Activated naive CD8-positive, alpha-beta T cell treated with anti-CD3 and anti-CD28 coated beads for 36 hours (primary cell): Measurements from ENCODE around the gene RGS3. TPM values are rescaled to one million over a fixed set of nuclear protein-coding genes. Genes with fewer than 3 reads are reported as not detected.

Source experiments
- DNase-seq: peaks from one replicate; pipeline ENCODE4 v3.0.0; 2021
- H3K27ac Mint-ChIP-seq: one replicate; pipeline ENCODE4 v1.8.0; 2022; ENCODE audit warnings: mild to moderate bottlenecking, moderate library complexity, mixed read lengths
- H3K27me3 Mint-ChIP-seq: one replicate; pipeline ENCODE4 v1.8.0; 2022; ENCODE audit warnings: mild to moderate bottlenecking, mixed read lengths
- H3K36me3 Mint-ChIP-seq: one replicate; pipeline ENCODE4 v1.8.0; 2021; ENCODE audit warnings: mild to moderate bottlenecking, mixed read lengths
- H3K4me1 Mint-ChIP-seq: one replicate; pipeline ENCODE4 v1.8.0; 2021; ENCODE audit warnings: mixed read lengths
- H3K4me3 Mint-ChIP-seq: one replicate; pipeline ENCODE4 v1.8.0; 2022; ENCODE audit warnings: mild to moderate bottlenecking, moderate library complexity, mixed read lengths
- H3K9me3 Mint-ChIP-seq: one replicate; pipeline ENCODE4 v1.8.0; 2022; ENCODE audit warnings: mixed read lengths
- total RNA-seq, 2 experiments: library from RNA; stranded (reverse); gene quantifications; one replicate each; pipeline ENCODE4 v1.2.3, GENCODE V29; 2021

RGS3 gene
- total RNA-seq, 2 experiments from 2014 or later = 61.7 to 65.0 TPM

- Mint-ChIP-seq H3K36me3 (peaks cover 23% of the 10 kb centered on the region), H3K4me3 (no peak overlapping the region), H3K9me3 (no peaks in the 10 kb centered on the region), H3K27me3 (no peaks in the 10 kb centered on the region), H3K27ac (peak overlapping the region; percentile 51), H3K4me1 (peaks cover 46% of the 10 kb centered on the region)
- DNase-seq = no peak
These were observed 125.9 kb downstream of the RGS3 start for GRCh38 chr9:113589407-113589806.

GRCh38 chr9:113589890-113590289 lies 126.4 kb downstream of the RGS3 start:
- Mint-ChIP-seq H3K27me3 (no peaks in the 10 kb centered on the region), H3K4me3 (no peak overlapping the region), H3K9me3 (no peaks in the 10 kb centered on the region), H3K27ac (no peak overlapping the region), H3K4me1 (peaks cover 42% of the 10 kb centered on the region), H3K36me3 (peaks cover 23% of the 10 kb centered on the region)
- no peak for DNase-seq

- Mint-ChIP-seq H3K9me3 (no peaks in the 10 kb centered on the region), H3K27me3 (no peaks in the 10 kb centered on the region), H3K4me3 (no peak overlapping the region), H3K27ac (no peak overlapping the region), H3K36me3 (peaks cover 26% of the 10 kb centered on the region), H3K4me1 (peaks cover 37% of the 10 kb centered on the region)
- DNase-seq = no peak
These were observed 126.9 kb downstream of the RGS3 start for GRCh38 chr9:113590389-113590788.

DNA sequence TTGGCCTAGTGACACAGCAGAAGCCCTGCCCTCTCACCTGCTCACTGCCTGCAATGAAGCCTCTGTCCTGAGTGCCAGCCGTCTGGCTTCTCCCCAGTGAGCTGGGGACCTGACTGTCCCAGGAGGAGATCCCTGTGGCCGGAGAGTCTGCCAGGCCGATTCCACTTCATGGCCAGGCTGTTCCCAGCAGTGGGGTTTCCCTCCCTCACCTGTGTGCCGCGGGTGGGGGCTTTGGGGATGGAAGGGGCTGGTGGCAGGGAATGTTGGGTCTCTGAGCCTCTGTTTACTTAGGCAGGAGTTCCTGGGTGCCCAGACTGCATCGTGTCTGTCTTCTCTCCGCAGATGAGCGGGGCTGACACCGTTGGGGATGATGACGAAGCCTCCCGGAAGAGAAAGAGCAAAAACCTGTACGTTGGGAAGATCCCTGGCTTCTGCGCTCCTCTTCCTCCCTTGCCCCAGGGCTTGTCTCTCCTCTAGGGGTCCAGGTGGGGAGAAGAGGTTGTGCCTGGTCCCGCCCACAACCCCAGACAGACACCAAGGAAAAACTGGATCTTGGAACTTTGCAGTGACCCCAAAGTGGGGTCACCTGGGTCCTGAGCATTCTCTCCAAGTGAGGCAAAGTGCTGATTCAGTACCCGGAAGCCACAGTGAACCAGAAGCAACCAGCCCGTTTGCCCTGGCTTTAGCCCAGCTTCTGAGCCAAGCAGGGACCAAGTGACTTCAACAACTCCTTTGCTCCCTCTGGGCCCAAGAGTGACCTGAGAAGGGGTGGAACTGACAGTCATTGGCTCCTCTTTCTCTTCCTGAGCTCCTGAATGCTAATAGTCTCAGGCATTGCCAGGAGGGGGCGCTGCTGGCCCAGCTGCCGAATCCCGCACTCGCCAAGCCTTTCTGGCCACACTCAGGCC lies 127.7 kb downstream of the RGS3 start:
- no peak overlapping the region for H3K27ac Mint-ChIP-seq
- peaks cover 30% of the 10 kb centered on the region for H3K4me1 Mint-ChIP-seq
- peaks cover 21% of the 10 kb centered on the region for H3K36me3 Mint-ChIP-seq

DNA sequence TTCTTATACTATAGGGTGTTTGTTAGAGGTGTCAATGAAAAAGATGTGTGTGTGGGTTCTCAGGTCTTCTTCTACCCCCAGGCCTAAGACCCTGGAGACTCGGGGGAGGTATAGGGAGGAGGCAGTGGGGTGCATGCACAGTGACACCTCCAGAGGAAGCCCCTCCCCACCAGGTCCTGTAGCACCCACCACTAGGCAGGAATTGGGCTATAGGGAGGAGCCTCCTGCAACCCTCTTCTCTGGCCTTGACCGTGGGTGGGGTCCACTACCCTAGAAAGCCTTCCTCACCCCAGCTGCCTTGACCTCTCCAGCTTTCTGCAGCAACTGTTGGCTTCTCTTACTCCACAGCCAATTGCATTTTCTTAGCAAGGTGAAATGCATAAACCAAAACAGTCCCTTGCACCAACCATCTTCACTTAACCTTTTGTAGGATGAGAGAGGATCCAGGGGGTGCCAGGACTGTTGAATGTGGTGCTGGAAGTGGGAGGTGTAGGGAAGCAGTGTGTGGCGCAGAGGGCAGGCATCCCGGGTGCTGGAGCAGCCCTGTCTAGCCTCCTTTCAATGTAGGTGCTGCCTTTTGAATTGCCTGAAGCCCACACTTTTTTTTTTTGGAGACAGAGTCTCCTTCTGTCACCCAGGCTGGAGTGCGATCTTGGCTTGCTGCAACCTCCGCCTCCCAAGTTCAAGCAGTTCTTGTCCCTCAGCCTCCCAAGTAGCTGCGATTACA lies 128.5 kb downstream of the RGS3 start:
- DNase-seq = no peak
- peaks cover 23% of the 10 kb centered on the region for H3K4me1 Mint-ChIP-seq
- no peak overlapping the region for H3K4me3 Mint-ChIP-seq
- peaks cover 23% of the 10 kb centered on the region for H3K36me3 Mint-ChIP-seq
- no peaks in the 10 kb centered on the region for H3K9me3 Mint-ChIP-seq
- peak overlapping the region; percentile 74 for H3K27ac Mint-ChIP-seq
- no peaks in the 10 kb centered on the region for H3K27me3 Mint-ChIP-seq

More for the DNA sequence above, 127.7 kb downstream of the RGS3 start:
- peak; percentile 71 for DNase-seq
- H3K27me3 Mint-ChIP-seq = no peaks in the 10 kb centered on the region
- no peak overlapping the region for H3K4me3 Mint-ChIP-seq
- H3K9me3 Mint-ChIP-seq = no peaks in the 10 kb centered on the region

- peak overlapping the region; percentile 74 for H3K27ac Mint-ChIP-seq
- no peak for DNase-seq
- peaks cover 20% of the 10 kb centered on the region for H3K36me3 Mint-ChIP-seq
- H3K4me3 Mint-ChIP-seq = no peak overlapping the region
- peaks cover 24% of the 10 kb centered on the region for H3K4me1 Mint-ChIP-seq
- no peaks in the 10 kb centered on the region for H3K9me3 Mint-ChIP-seq
- no peaks in the 10 kb centered on the region for H3K27me3 Mint-ChIP-seq
These were observed 129.5 kb downstream of the RGS3 start for GRCh38 chr9:113592876-113593575.

GRCh38 chr9:113593682-113594281 lies 130.3 kb downstream of the RGS3 start:
- peaks cover 20% of the 10 kb centered on the region for H3K36me3 Mint-ChIP-seq
- DNase-seq = no peak
- H3K27me3 Mint-ChIP-seq = no peaks in the 10 kb centered on the region
- H3K4me1 Mint-ChIP-seq = peaks cover 25% of the 10 kb centered on the region
- no peak overlapping the region for H3K4me3 Mint-ChIP-seq
- H3K27ac Mint-ChIP-seq = peak overlapping the region; percentile 65
- H3K9me3 Mint-ChIP-seq = no peaks in the 10 kb centered on the region

DNA sequence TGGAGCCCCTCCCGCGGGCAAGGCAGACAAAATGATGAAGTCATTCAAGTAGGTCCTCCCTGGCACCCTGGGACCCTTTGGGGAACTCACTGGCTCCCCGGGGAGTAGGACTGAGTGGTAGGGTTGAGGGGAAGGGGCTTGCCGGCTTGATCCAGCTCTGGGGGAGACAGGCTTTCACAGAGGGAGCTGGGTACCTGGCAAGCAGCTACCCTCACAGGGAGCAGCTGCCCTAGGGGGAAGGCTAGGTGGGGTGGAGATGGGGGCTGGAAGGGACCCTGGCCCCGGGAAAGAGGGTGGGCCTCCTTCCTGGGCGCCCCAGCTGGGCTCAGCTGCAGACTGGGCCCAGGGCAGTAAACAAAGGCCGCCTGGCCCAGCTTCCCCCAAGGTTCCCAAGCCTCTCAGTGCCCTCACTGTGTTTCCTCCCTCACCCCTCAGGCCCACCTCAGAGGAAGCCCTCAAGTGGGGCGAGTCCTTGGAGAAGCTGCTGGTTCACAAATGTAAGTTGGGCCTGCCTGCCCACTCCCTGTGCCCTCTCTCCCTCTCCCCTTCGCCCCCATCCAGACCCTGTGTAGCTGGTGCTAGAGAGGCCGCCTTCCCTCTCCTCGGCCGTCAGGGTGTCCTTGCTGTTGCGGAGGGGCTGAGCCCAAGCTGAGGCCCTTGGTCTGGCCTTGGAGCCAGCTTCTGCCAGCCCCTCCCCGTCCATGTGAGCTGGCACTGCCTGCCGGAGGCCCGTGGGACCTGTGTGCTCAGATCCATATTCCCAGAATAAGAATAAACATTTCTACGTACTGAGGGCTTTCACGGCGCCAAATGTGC lies 131.2 kb downstream of the RGS3 start:
- Mint-ChIP-seq H3K27ac (peak overlapping the region; percentile 65), H3K4me1 (peaks cover 25% of the 10 kb centered on the region), H3K36me3 (peaks cover 20% of the 10 kb centered on the region), H3K4me3 (no peak overlapping the region), H3K9me3 (no peaks in the 10 kb centered on the region), H3K27me3 (no peaks in the 10 kb centered on the region)
- DNase-seq = no peak

GRCh38 chr9:113596616-113597320 lies 133.2 kb downstream of the RGS3 start:
- no peaks in the 10 kb centered on the region for H3K9me3 Mint-ChIP-seq
- H3K27me3 Mint-ChIP-seq = no peaks in the 10 kb centered on the region
- H3K27ac Mint-ChIP-seq = no peak overlapping the region
- peaks cover 17% of the 10 kb centered on the region for H3K36me3 Mint-ChIP-seq
- H3K4me1 Mint-ChIP-seq = peaks cover 26% of the 10 kb centered on the region
- H3K4me3 Mint-ChIP-seq = no peak overlapping the region
- no peak for DNase-seq

GRCh38 chr9:113597390-113598241 lies 134.1 kb downstream of the RGS3 start:
- no peak for DNase-seq
- Mint-ChIP-seq H3K9me3 (no peaks in the 10 kb centered on the region), H3K4me3 (no peak overlapping the region), H3K4me1 (peaks cover 23% of the 10 kb centered on the region), H3K36me3 (peaks cover 14% of the 10 kb centered on the region), H3K27ac (peak overlapping the region; percentile 20), H3K27me3 (no peaks in the 10 kb centered on the region)

GRCh38 chr9:113598451-113598850 lies 134.9 kb downstream of the RGS3 start:
- Mint-ChIP-seq H3K36me3 (peaks cover 9% of the 10 kb centered on the region), H3K9me3 (no peaks in the 10 kb centered on the region), H3K27ac (no peak overlapping the region)

DNA sequence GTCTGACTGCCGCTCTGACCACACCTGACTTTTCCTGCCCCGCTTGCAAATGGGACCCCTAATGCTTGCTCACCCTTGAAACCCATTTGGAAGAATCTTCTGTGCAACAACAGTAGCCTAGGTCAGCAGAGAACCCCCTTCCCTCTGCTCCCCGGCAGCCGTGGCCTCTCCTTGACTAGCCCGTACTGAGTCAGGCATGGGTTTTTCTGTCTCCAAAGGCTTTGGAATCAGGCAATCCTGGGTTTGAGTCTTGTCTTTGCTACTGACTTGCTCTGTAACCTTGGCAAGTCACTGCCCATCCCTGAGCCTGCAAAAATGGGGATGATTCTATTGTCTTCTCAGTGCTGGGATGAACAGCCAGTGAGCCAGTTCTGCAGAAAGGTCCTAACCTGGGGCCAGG lies 135.4 kb downstream of the RGS3 start:
- H3K9me3 Mint-ChIP-seq = no peaks in the 10 kb centered on the region
- no peak for DNase-seq
- no peak overlapping the region for H3K27ac Mint-ChIP-seq
- peaks cover 13% of the 10 kb centered on the region for H3K4me1 Mint-ChIP-seq
- H3K27me3 Mint-ChIP-seq = no peaks in the 10 kb centered on the region
- H3K36me3 Mint-ChIP-seq = peaks cover 9% of the 10 kb centered on the region
- no peak overlapping the region for H3K4me3 Mint-ChIP-seq

More at GRCh38 chr9:113598451-113598850, 134.9 kb downstream of the RGS3 start:
- no peak for DNase-seq
- no peaks in the 10 kb centered on the region for H3K27me3 Mint-ChIP-seq
- peaks cover 16% of the 10 kb centered on the region for H3K4me1 Mint-ChIP-seq
- H3K4me3 Mint-ChIP-seq = no peak overlapping the region

- H3K36me3 Mint-ChIP-seq = peaks cover 9% of the 10 kb centered on the region
- DNase-seq = no peak
- no peaks in the 10 kb centered on the region for H3K27me3 Mint-ChIP-seq
- H3K27ac Mint-ChIP-seq = no peak overlapping the region
- peaks cover 13% of the 10 kb centered on the region for H3K4me1 Mint-ChIP-seq
- no peak overlapping the region for H3K4me3 Mint-ChIP-seq
- H3K9me3 Mint-ChIP-seq = no peaks in the 10 kb centered on the region
These were observed 136.1 kb downstream of the RGS3 start for GRCh38 chr9:113599646-113600022.
